ENCODE results near the gene FCGR2B.
"Not testable (repeated sequence)": the region's sequence is repeated elsewhere in the genome, so short reads cannot be mapped to it uniquely, and the experiment has no call there.

The FCGR2B gene

DNA sequence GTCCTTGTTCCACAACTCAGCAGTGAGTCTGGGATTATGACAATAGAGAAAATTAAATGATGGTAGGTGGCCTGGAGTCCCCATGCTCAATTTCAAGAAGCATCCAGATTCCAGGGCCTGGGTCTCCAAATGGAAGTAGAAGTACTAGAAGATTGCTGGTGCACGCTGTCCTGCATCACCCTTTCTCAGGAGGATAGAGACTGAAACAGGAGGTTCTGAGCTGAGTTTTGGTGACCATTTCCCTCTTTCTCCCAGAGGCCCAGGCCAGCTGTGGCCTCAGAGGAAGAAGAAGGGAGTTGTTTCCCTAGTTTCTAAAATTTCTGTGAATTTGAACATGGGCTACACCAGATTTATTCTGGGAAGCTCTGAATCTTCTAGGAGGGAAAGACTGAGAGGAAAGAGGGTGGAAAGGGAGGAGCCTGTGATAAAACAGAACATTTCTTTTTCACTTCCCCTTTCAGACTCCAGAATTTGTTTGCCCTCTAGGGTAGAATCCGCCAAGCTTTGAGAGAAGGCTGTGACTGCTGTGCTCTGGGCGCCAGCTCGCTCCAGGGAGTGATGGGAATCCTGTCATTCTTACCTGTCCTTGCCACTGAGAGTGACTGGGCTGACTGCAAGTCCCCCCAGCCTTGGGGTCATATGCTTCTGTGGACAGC lies at the start of gene FCGR2B:
Gene FCGR2B (plus strand): TSS at position 460 of the 656 bp plus-strand sequence. CDS start 99 bp downstream, at position 559.
- DNase-seq, result not testable (repeated sequence)

DNA sequence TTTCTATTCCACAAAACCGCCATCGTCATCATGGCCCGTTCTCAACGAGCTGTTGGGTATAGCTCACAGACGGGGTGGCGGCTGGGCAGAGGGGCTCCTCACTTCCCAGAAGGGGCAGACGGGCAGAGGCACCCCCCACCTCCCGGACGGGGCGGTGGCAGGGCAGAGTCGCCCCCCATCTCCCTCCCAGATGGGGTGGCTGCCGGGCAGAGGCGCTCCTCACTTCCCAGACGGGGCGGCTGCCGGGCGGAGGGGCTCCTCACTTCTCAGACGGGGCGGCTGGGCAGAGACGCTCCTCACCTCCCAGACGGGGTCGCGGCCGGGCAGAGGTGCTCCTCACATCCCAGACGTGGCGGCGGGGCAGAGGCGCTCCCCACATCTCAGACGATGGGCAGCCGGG lies 46.5 kb upstream of the FCGR2B start:
- not testable (repeated sequence) for DNase-seq

DNA sequence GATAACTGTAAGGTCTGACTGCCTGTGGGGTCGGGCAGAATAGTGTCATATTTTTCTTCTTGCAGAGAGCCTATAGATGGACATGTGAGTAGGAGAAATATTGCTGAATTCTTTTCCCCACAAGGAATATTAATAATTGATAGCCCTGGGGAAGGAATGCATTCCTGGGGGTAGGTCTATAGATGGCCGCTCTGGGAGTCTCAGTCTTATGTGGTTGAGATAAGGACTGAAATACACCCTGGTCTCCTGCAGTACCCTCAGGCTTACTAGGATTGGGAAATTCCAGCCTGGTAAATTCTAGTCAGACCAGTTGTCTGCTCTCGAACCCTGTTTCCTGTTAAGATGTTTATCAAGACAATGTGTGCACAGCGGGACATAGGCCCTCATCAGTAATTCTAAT lies 44.4 kb upstream of the FCGR2B start:
- DNase-seq, result not testable (repeated sequence)

- DNase-seq, result not testable (repeated sequence)
Measured at GRCh38 chr1:161620399-161620798, 42.5 kb upstream of the FCGR2B start.

DNA sequence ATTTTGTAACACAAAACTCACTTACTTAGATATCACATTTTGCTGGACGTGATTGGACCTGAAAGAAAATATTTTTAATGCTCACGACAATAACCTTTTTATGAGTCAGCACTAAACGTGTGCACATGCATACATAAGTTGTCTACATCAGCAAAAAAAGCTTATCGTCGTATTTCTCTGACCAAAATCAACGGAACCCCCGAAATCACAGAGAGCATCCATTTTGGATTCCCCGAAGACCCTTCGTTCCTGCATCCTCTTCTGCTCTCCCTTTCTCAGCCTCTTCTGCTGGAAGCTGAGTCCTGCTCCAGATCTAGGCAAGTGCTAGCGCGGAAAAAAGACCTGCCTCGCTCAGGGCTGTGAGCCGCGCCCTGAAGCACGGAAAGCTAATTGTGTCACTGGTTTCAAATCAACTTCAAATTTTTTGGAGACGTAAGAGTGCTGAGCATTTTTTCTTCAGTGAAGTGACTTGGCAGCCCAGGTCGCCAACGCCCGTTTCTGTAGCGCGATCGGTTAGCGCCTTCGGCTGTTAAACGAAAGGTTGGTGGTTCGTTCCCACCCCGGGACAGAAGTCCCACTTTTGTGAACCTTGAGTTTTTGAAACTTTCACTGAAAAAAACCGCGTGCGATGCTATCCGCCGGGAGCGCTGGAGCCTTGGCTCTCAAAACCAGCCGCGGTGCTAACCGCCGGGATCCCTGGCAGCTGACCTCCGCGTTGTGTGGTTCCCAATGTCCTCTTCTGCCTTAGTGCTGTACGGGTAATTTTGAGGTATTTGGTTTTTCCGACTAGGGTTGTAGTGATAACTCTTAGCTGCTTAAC lies 41.6 kb upstream of the FCGR2B start:
- DNase-seq, result not testable (repeated sequence)

DNA sequence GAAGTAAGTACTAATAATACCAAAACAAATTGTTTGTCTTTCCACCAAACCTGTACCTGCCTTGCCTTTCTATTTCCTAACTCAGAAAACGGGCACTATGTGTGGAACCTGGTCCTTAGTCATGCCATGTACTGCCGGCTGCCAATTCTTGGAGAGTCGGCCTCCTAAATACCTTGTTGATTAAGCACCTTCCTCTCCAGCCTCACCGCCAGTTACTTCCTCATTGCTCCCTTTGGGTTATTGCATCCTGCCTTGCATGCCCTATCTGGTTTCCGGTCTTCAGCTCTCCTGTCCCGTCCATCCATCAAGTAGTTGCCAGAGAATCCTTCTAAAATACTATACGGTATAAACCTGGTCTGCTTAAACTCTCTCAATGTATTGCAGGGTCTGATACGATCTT lies 40.9 kb upstream of the FCGR2B start:
- not testable (repeated sequence) for DNase-seq

GRCh38 chr1:161623401-161624051 lies 39.4 kb upstream of the FCGR2B start:
- not testable (repeated sequence) for DNase-seq

DNA sequence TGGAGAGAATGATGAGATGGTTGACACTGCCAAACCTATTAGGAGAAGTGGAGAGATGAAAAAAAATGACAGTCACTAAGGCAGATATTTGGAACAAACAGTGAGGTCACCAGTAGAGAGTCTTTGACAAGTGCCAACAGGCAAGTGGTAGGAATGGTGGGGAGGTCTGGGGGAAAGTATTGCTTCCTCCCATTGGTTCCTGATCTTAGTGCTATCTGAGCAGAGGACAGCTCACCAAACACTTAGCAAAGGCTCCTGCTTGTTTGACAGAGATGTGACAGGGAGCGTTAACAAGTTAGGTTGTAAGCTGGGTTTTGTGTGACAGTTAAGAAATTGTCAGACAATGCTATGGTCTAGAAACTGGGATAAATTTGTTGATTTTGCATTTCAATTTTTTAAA lies 38.3 kb upstream of the FCGR2B start:
- DNase-seq, result not testable (repeated sequence)

- DNase-seq, result not testable (repeated sequence)
Measured at GRCh38 chr1:161626445-161627146, 36.3 kb upstream of the FCGR2B start.

- not testable (repeated sequence) for DNase-seq
Measured at GRCh38 chr1:161630128-161630742, 32.7 kb upstream of the FCGR2B start.

DNA sequence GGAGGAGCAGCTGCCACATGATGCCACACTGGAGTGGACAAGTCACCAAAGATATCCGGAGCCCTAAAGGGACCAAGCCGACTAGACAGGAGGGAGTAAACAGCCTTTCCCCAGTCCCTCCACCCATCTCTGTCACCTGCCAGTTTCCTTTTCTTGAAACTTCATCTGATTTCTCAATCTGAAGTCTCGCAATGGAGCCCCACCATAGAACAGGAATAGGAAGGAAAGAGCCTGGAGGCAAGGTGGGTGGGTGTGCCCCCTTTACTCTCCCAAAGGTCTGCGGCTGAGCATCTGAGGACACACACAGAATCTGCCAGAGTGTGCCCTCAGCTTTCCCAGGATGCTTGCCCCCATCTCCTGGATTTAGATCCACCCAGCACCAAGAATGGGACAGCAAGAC lies 31.9 kb upstream of the FCGR2B start, which contains the start of gene FCGR3B:
Gene FCGR3B (minus strand): TSS at position 101 of the 400 bp plus-strand sequence. CDS start 82 bp downstream, at position 19.
- DNase-seq, result no peak

- DNase-seq, result not testable (repeated sequence)
Measured at GRCh38 chr1:161634993-161635392, 27.9 kb upstream of the FCGR2B start.

DNA sequence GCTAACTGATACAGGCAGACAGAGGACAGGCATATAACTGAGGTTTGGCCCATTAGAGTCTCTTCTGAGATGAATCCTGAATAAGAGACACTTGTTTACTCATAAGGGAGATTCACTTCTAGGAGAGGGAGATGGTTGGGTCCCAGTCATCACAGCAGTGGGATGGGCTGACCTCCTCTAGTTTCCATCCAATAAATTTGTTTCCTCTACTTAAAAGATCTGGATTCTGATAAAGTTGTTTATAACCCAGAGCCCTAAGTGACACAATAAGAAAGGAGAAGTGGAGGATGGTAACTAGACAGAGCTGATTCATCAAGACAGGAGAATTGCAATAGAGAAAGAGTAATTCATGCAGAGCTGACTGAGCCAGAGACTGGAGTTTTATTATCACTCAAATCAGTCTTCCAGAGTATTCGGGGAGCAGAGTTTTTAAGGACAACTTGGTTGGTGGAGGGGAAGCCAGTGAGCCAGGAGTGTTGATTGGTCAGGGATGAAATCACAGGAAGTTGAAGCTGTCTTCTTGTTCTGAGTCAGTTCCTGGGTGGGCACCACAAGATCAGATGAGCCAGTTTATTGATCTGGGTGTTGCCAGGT lies 26.7 kb upstream of the FCGR2B start:
- DNase-seq, result not testable (repeated sequence)

GRCh38 chr1:161636976-161637375 lies 26.0 kb upstream of the FCGR2B start:
- DNase-seq, result not testable (repeated sequence)

GRCh38 chr1:161638251-161638993 lies 24.5 kb upstream of the FCGR2B start:
- DNase-seq, result not testable (repeated sequence)

DNA sequence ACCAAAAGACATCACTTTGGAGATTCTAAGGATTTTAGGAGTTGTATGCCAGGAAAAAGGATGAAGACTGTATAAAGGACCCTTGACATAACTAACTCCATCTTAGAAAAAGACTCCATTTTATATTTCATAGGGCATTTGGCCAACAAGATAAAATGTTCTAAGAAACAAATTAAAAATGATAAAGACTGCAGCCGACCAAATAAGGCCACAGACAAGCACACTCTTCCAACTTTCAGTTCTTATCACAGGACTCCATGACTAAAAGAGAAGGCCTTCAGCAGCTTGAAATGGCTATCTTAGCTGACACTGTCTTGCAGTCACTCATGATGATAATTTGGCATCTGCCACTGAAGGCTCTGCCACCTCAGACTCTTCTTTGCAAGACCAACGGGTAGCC lies 23.7 kb upstream of the FCGR2B start:
- not testable (repeated sequence) for DNase-seq

GRCh38 chr1:161642697-161643096 lies 20.2 kb upstream of the FCGR2B start:
- DNase-seq, result not testable (repeated sequence)

DNA sequence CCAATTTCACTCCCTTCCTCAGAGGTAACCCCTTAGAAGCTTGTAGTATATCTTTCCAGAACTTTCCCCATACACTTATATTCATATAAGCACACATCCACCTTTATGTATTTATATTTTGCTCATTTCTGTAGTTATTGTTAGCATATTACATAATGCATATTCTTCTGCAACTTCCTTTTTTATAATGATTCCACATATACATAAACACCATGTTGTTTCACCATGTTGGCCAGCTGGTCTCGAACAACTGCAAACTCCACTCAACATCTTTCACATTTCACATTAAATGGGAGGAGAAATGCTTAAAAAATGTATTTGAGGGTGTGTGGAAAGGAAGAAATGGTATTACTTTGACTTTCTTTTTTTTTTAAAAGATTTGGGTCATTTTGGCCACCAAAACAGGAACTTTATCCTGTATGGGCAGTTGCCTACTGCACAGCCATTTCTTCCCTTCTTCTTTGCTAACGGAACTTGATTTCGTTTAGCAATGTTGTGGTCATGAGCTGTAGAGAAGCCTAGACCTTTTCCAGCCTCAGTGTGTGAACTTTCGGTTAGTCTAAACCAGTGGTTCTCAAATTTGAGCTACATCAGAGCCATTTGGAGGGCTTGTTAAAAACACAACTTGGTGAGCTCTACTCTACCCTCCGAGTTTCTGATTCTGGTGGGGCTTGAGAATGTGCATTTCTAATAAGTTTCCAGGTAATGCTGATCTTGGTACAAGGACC lies 19.3 kb upstream of the FCGR2B start:
- not testable (repeated sequence) for DNase-seq

- not testable (repeated sequence) for DNase-seq
Measured at GRCh38 chr1:161644855-161645254, 18.1 kb upstream of the FCGR2B start.
